KMS-11 (cell line): ENCODE measurements around the gene DIP2C.

Source experiments
- H2AFZ ChIP-seq: fragments of 200-600 bp; sonication (generic); 2 replicates; pipeline ENCODE4 v1.6.1; 2016; ENCODE audit warnings: antibody characterized with exemption, mixed run types, low read depth
- H3K27ac ChIP-seq: fragments of 200-600 bp; sonication (generic); 2 replicates; pipeline ENCODE4 v1.6.1; 2016; ENCODE audit warnings: mild to moderate bottlenecking, mixed run types
- H3K27me3 ChIP-seq: fragments of 200-600 bp; sonication (generic); 2 replicates; pipeline ENCODE4 v1.6.1; 2017; ENCODE audit warnings: mild to moderate bottlenecking, low read depth, mixed run types, moderate library complexity; ENCODE audit not compliant: insufficient read depth
- H3K36me3 ChIP-seq: fragments of 200-600 bp; sonication (generic); 2 replicates; pipeline ENCODE4 v1.6.1; 2017; ENCODE audit warnings: mild to moderate bottlenecking, mixed run types; ENCODE audit not compliant: insufficient read depth
- H3K4me1 ChIP-seq: fragments of 200-600 bp; sonication (generic); 2 replicates; pipeline ENCODE4 v1.6.1; 2016; ENCODE audit warnings: mild to moderate bottlenecking, low read depth, mixed run types; ENCODE audit not compliant: poor library complexity, severe bottlenecking
- H3K4me2 ChIP-seq: fragments of 200-600 bp; sonication (generic); 2 replicates; pipeline ENCODE4 v1.7.0; 2016; ENCODE audit warnings: mild to moderate bottlenecking, mixed run types
- H3K4me3 ChIP-seq: fragments of 200-600 bp; sonication (generic); IDR thresholded peaks from 2 replicates; pipeline ENCODE4 v1.6.1; 2017; ENCODE audit warnings: low read depth, low read length, mixed read lengths; ENCODE audit not compliant: insufficient read depth
- H3K79me2 ChIP-seq: fragments of 200-600 bp; sonication (generic); 2 replicates; pipeline ENCODE4 v1.6.1; 2016; ENCODE audit warnings: low read depth, mixed run types; ENCODE audit not compliant: insufficient read depth
- H3K9ac ChIP-seq: fragments of 200-600 bp; sonication (generic); 2 replicates; pipeline ENCODE4 v1.6.1; 2016; ENCODE audit warnings: mild to moderate bottlenecking, mixed run types
- H4K20me1 ChIP-seq: fragments of 200-600 bp; sonication (generic); 2 replicates; pipeline ENCODE4 v1.6.1; 2016; ENCODE audit warnings: mild to moderate bottlenecking, mixed run types; ENCODE audit not compliant: insufficient read depth
- CTCF ChIP-seq: fragments of 200-600 bp; sonication (generic); conservative IDR thresholded peaks from 2 replicates; pipeline ENCODE4 v1.6.1; 2017; ENCODE audit warnings: low read depth, mild to moderate bottlenecking, antibody characterized with exemption, low read length, moderate library complexity, mixed read lengths

The DIP2C gene

GRCh38 chr10:485776-486175 is 203.7 kb downstream of the DIP2C start:
- 0 out of 2 replicates have a peak, but pooled peaks cover 9% of the 10 kb centered on the region for H3K36me3 ChIP-seq
- H3K4me1 ChIP-seq = no peaks in the 10 kb centered on the region
- H3K27me3 ChIP-seq = no peaks in the 10 kb centered on the region
- peaks cover 8% of the 10 kb centered on the region; the same call in 1 of the 2 replicates for H3K79me2 ChIP-seq
- no peak overlapping the region for H2AFZ ChIP-seq
- H3K4me3 ChIP-seq = no peak overlapping the region
- no peak overlapping the region for H3K9ac ChIP-seq
- no peak for TF ChIP-seq CTCF
- no peaks in the 10 kb centered on the region for H4K20me1 ChIP-seq
- H3K27ac ChIP-seq = no peak overlapping the region
- H3K4me2 ChIP-seq = no peak overlapping the region

- Histone ChIP-seq H3K79me2 (peaks cover 8% of the 10 kb centered on the region; the same call in 1 of the 2 replicates), H2AFZ (no peak overlapping the region), H3K27me3 (no peaks in the 10 kb centered on the region), H3K9ac (no peak overlapping the region), H3K27ac (no peak overlapping the region), H3K4me3 (no peak overlapping the region), H4K20me1 (no peaks in the 10 kb centered on the region), H3K4me1 (no peaks in the 10 kb centered on the region), H3K36me3 (0 out of 2 replicates have a peak, but pooled peaks cover 9% of the 10 kb centered on the region), H3K4me2 (no peak overlapping the region)
- no peak for TF ChIP-seq CTCF
Measured at GRCh38 chr10:484925-485661, 204.4 kb downstream of the DIP2C start.

GRCh38 chr10:484441-484924 is 205.0 kb downstream of the DIP2C start:
- TF ChIP-seq CTCF = no peak

GRCh38 chr10:483261-483660 is 206.2 kb downstream of the DIP2C start:
- no peak for TF ChIP-seq CTCF
- H3K4me1 ChIP-seq = no peaks in the 10 kb centered on the region
- H2AFZ ChIP-seq = no peak overlapping the region
- H3K27ac ChIP-seq = no peak overlapping the region
- peaks cover 7% of the 10 kb centered on the region; the same call in 1 of the 2 replicates for H3K79me2 ChIP-seq
- no peak overlapping the region for H3K4me3 ChIP-seq
- H3K9ac ChIP-seq = no peak overlapping the region
- H4K20me1 ChIP-seq = no peaks in the 10 kb centered on the region
- no peaks in the 10 kb centered on the region for H3K27me3 ChIP-seq
- 0 out of 2 replicates have a peak, but pooled peaks cover 9% of the 10 kb centered on the region for H3K36me3 ChIP-seq
- no peak overlapping the region for H3K4me2 ChIP-seq

More at GRCh38 chr10:484441-484924, 205.0 kb downstream of the DIP2C start:
- no peak overlapping the region for H3K4me2 ChIP-seq
- peaks cover 8% of the 10 kb centered on the region; the same call in 1 of the 2 replicates for H3K79me2 ChIP-seq
- H2AFZ ChIP-seq = no peak overlapping the region
- H3K36me3 ChIP-seq = 0 out of 2 replicates have a peak, but pooled peaks cover 9% of the 10 kb centered on the region
- H3K4me3 ChIP-seq = no peak overlapping the region
- no peaks in the 10 kb centered on the region for H3K4me1 ChIP-seq
- H3K27ac ChIP-seq = no peak overlapping the region
- no peaks in the 10 kb centered on the region for H3K27me3 ChIP-seq
- no peaks in the 10 kb centered on the region for H4K20me1 ChIP-seq
- no peak overlapping the region for H3K9ac ChIP-seq
